ENCODE measurements around the gene CDK14. TPM values are rescaled to one million over a fixed set of nuclear protein-coding genes. Genes with fewer than 3 reads are reported as not detected.
A peak's percentile ranks its signal among the peaks of the same experiment; 100 is the strongest.

The CDK14 gene
- total RNA-seq, 4 donors from 2014 or later: 3.5 to 5.1 (median 3.9) TPM

- no peak overlapping the region for H3K27ac ChIP-seq
- no peaks in the 10 kb centered on the region for H3K36me3 ChIP-seq
- no peaks in the 10 kb centered on the region for H3K4me1 ChIP-seq
- H3K9me3 ChIP-seq: no peaks in the 10 kb centered on the region
- WGBS: 3% methylated on average over 5 of the region's 5 CpGs
- no peak overlapping the region for H3K4me3 ChIP-seq
- no peaks in the 10 kb centered on the region for H3K27me3 ChIP-seq
- TF ChIP-seq EP300 (IDR thresholded peaks at IDR 0.05): no peak
- no peak for TF ChIP-seq POLR2AphosphoS5 (IDR thresholded peaks at IDR 0.05)
- TF ChIP-seq POLR2A (IDR thresholded peaks at IDR 0.05): no peak
- TF ChIP-seq CTCF (IDR thresholded peaks at IDR 0.05): peak; percentile 57 to 63
- DNase-seq (ENCODE audit: low spot score in 2 of 2): no peak
Observed at GRCh38 chr7:91089382-91089963, 493.4 kb downstream of the CDK14 start.

GRCh38 chr7:91090684-91091083 lies 494.6 kb downstream of the CDK14 start:
- 94% methylated on average over 7 of the region's 7 CpGs for WGBS
- TF ChIP-seq POLR2A (IDR thresholded peaks at IDR 0.05) (no peak), POLR2AphosphoS5 (IDR thresholded peaks at IDR 0.05) (no peak), CTCF (IDR thresholded peaks at IDR 0.05) (no peak), EP300 (IDR thresholded peaks at IDR 0.05) (no peak)
- Histone ChIP-seq H3K36me3 (no peaks in the 10 kb centered on the region), H3K27me3 (no peaks in the 10 kb centered on the region), H3K9me3 (no peaks in the 10 kb centered on the region), H3K4me1 (no peaks in the 10 kb centered on the region), H3K27ac (no peak overlapping the region), H3K4me3 (no peak overlapping the region)
- no peak for DNase-seq (ENCODE audit: low spot score in 2 of 2)

- Histone ChIP-seq H3K36me3 (no peaks in the 10 kb centered on the region), H3K9me3 (no peaks in the 10 kb centered on the region), H3K27ac (no peak overlapping the region), H3K4me3 (no peak overlapping the region), H3K27me3 (no peaks in the 10 kb centered on the region), H3K4me1 (no peaks in the 10 kb centered on the region)
- 75% methylated on average over 4 of the region's 4 CpGs for WGBS
- DNase-seq (ENCODE audit: low spot score in 2 of 2): no peak
- TF ChIP-seq POLR2A (IDR thresholded peaks at IDR 0.05) (no peak), EP300 (IDR thresholded peaks at IDR 0.05) (no peak), POLR2AphosphoS5 (IDR thresholded peaks at IDR 0.05) (no peak), CTCF (IDR thresholded peaks at IDR 0.05) (no peak)
Observed at GRCh38 chr7:91091631-91092030, 495.5 kb downstream of the CDK14 start.

- H3K9me3 ChIP-seq: no peaks in the 10 kb centered on the region
- H3K4me3 ChIP-seq: no peak overlapping the region
- no peak for DNase-seq (ENCODE audit: low spot score in 2 of 2)
- no peaks in the 10 kb centered on the region for H3K27me3 ChIP-seq
- TF ChIP-seq CTCF (IDR thresholded peaks at IDR 0.05): no peak
- TF ChIP-seq POLR2A (IDR thresholded peaks at IDR 0.05): no peak
- no peak for TF ChIP-seq POLR2AphosphoS5 (IDR thresholded peaks at IDR 0.05)
- TF ChIP-seq EP300 (IDR thresholded peaks at IDR 0.05): no peak
- 94% methylated on average over 3 of the region's 3 CpGs for WGBS
- H3K36me3 ChIP-seq: no peaks in the 10 kb centered on the region
- H3K4me1 ChIP-seq: no peaks in the 10 kb centered on the region
- H3K27ac ChIP-seq: no peak overlapping the region
Observed at GRCh38 chr7:91093181-91093580, 497.1 kb downstream of the CDK14 start.

GRCh38 chr7:91098566-91098965 lies 502.4 kb downstream of the CDK14 start:
- DNase-seq (ENCODE audit: low spot score in 2 of 2): no peak
- H3K9me3 ChIP-seq: no peaks in the 10 kb centered on the region

More at GRCh38 chr7:91098566-91098965, 502.4 kb downstream of the CDK14 start:
- H3K27ac ChIP-seq: no peak overlapping the region
- no peaks in the 10 kb centered on the region for H3K27me3 ChIP-seq
- H3K4me1 ChIP-seq: no peaks in the 10 kb centered on the region
- H3K36me3 ChIP-seq: no peaks in the 10 kb centered on the region
- no peak for TF ChIP-seq EP300 (IDR thresholded peaks at IDR 0.05)
- no peak for TF ChIP-seq POLR2AphosphoS5 (IDR thresholded peaks at IDR 0.05)
- no peak for TF ChIP-seq POLR2A (IDR thresholded peaks at IDR 0.05)
- no peak for TF ChIP-seq CTCF (IDR thresholded peaks at IDR 0.05)
- 89% methylated on average over 1 of the region's 1 CpG for WGBS
- no peak overlapping the region for H3K4me3 ChIP-seq
